NT2/D1 (cell line): ENCODE results near the gene GLG1.

Experiments
- SUZ12 ChIP-seq: IDR thresholded peaks from 2 replicates; pipeline ENCODE4 v1.6.1; 2011; ENCODE audit not compliant: insufficient read length, insufficient read depth; ENCODE audit errors: extremely low read depth
- ZNF274 ChIP-seq: IDR thresholded peaks from 2 replicates; pipeline ENCODE4 v1.6.1; 2011; ENCODE audit warnings: mild to moderate bottlenecking, low read depth, low read length

DNA sequence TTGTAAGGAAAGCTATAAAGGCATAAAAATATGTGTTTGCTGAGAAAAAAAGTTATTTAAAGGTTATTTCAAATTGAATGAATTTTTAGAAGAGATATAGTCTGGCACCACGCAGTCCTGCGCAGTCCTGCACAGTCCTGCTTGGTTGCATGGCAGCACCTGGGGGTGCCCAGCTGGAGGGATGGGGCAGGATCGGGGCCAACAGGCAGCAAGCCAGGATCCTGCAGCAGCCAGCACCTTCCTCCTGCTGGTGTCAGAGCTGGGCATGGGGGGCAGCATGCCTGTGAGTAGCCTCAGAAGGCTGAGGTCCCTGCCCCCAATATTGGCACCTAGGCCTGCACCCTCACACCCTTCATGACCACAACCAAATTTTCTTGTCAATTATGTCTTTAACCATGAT, 46.0 kb downstream of the GLG1 start:
- TF ChIP-seq SUZ12 (no peak), ZNF274 (no peak)
